HT1080 (cell line): ENCODE results near the gene SEMA6A. TPM values are rescaled to one million over a fixed set of nuclear protein-coding genes. Genes with fewer than 3 reads are reported as not detected.

Experiments used
- DNase-seq: peaks from one replicate; pipeline ENCODE4 v3.0.0-alpha.2; 2015; ENCODE audit warnings: low read depth
- total RNA-seq: library from RNA; depleted of rRNA; stranded (reverse); fragments of >200 nt; shearing (Covaris generic); gene quantifications from 2 replicates; pipeline ENCODE4 v1.2.3, GENCODE V29; 2014

SEMA6A gene
- total RNA-seq, 1 experiment from 2014 or later: 0.11 TPM

GRCh38 chr5:116466727-116467464 is 107.7 kb downstream of the SEMA6A start:
- DNase-seq: no peak

DNA sequence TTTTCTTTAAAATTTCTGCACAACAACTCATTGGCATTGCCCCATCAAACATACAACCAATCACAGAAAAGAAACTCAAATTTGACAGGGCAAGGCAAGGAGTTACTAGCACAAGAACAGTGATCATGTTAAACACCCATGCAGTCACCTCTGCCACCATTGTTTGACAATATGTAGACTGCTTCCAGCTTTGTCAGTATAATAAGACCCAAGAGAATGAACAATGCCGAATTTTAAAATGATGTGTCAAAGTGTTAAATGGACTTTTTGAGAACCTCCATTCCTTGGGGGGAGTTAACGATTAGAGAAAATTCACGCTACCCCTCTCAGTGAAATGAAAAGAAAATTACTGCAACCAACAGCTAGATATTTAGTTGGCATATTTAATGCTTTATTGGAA is 109.2 kb downstream of the SEMA6A start:
- DNase-seq: no peak

DNA sequence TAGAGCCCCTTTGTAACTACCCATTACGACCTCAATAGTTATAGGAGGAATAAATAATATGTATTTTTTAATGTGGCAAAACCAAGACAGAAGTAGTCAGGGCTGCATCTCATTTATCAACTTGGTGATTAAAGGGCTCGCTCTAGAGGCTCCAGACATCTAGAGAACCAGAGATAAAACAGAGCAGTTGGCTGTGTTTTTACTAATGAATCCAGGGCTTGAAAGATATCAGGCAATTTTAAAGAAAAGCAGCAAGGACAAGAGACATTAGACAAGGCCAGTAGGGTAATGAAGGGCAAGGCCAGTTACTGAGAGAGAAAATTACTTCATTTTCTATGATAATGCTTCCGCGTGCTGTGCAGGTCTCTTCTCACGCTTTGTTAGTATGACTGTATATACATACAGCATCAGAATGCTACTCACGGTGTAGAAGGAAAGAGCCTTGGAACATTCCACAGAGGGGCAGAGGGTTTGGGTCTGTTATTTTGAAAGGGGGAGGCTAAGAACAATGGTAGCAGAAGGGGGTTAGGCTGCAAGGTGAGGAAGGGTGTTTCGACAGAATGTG is 110.4 kb downstream of the SEMA6A start:
- no peak for DNase-seq

DNA sequence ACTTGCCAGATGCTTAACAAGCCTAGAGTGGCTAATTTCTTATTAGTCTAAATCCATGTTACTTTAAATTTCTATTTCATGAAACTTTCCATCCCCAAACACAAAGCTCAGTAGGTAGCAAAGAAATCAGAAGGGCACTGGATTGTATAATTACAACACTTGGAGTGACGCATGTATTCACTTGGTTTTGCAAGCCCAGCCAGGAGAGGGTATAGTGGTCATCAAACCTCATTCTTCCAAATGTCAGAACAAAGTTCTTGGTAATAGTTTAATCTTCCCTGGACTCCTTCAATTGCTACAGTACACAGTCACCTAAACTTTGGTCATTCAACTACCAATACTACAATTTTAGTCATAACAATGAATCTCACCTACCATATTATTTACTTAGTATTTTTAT is 112.1 kb downstream of the SEMA6A start:
- DNase-seq: no peak

DNA sequence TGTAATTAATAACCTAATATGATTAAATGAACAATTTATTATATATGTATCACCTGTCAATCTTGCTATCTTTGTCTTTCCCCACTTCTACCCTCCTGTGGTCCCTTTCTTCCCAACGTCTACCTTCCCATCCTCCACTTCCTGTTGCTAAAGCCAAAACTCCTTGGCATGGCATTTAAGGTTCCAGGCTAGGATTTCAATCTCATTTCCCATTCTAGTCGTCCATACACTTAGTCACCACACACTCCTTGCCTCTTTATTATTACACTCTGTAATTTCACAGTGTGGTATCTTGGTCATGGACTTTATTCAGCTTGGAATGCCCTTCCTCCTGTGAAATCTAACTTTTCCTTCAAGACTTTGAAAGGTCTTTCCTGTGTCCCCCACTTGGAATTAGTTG is 115.3 kb downstream of the SEMA6A start:
- DNase-seq: peak; percentile 45

DNA sequence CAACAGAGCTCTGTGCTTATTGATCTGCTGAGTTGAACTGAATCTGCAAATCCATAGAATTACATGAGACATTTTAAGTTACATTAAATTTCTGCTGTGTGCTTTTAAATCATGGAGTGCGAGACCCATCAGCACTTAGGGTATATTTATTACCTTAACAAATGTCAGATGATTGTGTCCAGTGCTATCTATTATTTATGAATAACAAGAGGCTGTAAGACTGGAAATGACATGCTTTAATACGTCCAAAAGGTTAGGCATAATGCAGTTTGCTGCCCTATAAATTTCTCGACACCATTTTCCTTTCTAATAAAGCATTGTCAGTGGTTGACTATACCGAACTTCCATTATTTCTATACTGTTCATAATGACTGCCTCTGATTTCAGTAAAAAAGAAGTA is 117.6 kb downstream of the SEMA6A start:
- no peak for DNase-seq

- no peak for DNase-seq
Measured at GRCh38 chr5:116456036-116456435, 118.6 kb downstream of the SEMA6A start.

GRCh38 chr5:116455061-116455460 is 119.6 kb downstream of the SEMA6A start:
- peak; percentile 38 for DNase-seq

- DNase-seq: peak; percentile 82
Measured at GRCh38 chr5:116454417-116454927, 120.2 kb downstream of the SEMA6A start.

DNA sequence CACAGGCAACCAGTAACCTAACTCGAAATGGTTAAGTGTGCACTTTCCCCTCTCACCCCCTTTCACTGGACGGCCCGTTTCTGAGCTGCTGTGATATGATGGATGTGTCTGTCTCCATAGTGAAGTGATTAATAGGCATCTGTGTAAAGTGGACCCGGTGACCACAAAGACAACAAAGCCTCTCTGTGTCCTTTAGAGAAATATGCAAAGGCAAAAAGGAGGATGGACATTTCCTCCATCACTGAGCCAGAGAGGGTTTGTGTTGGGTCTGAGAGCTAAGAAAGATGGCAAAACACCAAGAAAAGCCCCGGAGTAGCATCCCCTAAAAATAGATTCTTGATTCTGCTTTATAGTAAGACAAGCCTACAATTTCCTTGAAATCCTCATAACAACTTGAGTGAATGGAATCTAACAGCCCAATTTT is 120.6 kb downstream of the SEMA6A start:
- peak; percentile 74 for DNase-seq

- no peak for DNase-seq
Measured at GRCh38 chr5:116452774-116453368, 121.8 kb downstream of the SEMA6A start.

- peak; percentile 32 for DNase-seq
Measured at GRCh38 chr5:116451905-116452450, 122.6 kb downstream of the SEMA6A start.

GRCh38 chr5:116451066-116451465 is 123.6 kb downstream of the SEMA6A start:
- DNase-seq: no peak

- no peak for DNase-seq
Measured at GRCh38 chr5:116449458-116449857, 125.2 kb downstream of the SEMA6A start.

DNA sequence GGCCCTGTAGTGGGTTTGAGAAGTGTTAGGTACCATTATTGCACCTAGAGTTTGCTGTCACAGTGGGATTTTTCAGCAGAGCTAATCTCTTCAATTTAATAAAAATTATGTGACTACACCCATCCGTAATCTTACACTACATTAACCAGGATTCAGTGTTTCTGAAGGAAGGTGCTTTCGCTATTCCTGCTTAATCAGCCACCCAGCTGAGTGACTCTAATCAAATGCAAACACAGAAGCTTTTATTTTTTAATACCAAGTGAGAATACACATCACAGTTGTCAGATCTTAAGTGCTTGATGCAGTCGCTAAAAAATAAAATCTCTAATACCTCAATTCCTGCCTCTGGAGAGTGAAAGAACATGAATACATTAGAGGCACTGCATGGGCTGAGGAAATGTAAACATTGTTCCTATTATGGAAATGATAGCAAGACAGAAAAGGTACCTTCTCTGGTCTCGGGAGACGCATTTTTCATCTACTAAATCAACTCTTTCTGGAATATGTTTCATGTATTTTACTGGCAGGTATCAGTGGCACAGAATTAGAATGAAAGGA is 125.7 kb downstream of the SEMA6A start:
- no peak for DNase-seq

DNA sequence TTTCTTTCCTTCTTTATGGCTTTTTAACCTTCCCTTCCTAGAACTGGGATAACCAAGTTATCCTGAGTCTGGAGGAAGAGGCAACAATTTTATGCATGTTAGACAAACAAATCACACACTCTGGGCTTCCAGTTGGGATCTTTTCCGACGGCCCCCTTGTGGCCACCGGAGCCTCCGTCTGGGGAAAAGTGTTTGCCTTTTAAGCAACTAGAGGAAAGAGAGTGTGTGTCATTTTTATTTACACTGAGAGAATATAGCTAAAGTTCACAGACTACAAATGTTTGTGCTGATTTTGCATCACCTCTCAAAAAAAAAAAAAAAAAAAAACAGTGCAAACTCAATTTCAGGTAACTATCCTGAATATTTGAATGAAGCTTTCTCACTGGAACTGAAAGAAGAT is 126.2 kb downstream of the SEMA6A start:
- DNase-seq: no peak

DNA sequence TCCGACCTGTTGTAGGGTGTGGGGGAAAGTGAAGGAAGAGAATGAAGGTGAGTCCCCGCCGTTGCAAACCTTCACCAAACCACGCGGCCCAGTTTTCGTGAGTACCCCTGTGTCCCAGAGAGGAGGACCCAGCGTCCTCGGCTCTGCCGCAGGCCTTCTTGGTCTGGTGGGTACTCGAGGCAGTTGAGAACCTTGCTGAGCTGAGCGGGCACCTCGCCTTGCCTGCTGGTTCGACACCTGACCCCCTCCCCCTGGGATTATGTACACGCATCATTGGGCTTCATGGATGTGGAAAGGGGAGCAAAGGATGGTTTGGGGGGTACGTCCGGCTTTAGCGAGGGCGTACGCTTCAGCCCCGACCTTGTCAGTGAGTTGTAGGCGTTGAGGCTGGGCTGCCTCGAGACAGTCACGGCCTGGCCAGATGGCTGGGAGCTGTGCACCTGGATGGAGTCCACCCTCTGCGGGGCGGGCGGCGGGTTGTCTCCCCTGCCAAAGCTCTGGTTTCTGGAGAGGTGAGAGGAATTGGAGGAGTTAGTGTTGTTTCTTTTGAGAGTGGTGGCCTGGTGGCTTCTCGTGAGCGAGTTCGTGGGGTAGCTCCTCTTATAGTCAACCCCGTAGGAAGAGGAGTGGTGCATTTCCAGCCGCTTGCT is 128.1 kb downstream of the SEMA6A start:
- no peak for DNase-seq

- DNase-seq: no peak
Measured at GRCh38 chr5:116445311-116445710, 129.3 kb downstream of the SEMA6A start.

DNA sequence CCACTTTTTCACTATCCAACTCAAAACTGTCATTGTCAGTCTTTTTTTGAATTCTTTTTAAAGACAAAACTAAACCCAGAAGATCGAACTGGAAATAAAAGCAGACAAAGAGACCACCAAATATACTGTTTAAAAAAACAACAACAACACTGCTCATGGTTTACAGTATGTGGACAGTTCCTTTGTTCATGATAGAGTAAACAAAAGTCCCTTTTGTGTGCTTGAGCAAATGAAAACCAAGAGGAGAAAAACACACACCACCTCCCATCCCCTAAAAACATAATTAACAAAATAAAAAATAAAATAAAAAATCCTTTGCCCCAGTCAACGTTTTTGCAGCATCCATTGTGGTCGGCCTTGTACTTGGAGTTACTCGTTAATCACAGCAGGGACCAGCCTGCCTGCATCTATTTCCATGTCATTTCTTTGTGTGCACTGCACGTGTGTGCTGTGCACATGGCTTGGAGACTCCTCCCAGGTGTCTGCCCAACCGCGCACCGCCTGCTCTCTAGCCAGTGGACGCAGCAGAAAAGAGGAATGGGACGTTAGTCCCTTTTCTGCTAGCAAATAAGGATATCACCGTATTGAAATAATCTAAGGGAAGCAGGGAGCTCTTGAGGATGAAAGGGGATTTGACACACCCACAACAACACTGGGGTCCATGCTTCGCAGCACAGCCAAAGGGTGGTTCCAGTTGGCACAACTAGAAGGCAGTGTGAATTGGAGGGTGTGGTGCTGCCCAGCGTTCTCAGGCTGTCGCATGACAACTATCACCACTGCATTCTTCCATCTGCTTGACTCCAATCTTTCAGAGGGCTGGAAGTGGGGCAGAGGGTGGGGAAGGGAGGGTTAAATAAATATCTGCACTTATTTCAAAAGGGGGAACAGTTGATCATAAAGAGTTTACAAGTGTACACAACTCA is 130.0 kb downstream of the SEMA6A start:
- no peak for DNase-seq

DNA sequence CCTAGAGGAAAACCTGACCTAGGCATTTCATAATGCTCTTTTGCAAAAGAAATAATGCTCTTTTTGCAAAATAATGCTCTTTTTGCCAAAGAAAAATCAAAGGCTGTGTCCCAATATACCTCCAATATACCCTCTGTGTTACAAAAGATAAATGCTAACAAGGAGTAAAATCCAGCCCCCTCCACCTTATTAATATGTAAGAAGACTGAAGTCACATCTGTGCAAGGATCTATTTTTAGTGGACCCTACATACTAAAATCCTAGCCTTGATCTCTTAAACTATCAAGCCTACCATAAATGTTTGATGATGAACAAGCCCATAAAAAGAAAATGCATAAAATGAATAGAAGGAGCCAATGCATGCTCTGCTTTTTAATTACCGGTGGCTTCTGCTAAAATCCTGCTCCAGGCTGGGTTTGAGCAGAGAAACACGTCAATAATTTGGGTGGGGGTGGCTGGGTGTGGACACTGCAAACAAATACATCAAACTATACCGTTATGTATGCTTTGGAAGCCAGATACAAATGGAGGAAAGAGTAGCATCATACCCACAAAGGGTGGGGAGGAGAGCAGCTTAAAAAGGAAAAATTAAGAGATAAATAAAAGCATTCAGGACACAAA is 131.6 kb downstream of the SEMA6A start:
- no peak for DNase-seq
